Muscle layer of duodenum (tissue), 2 donors: ENCODE results near the gene DTX1.

ENCODE experiments used
- H3K27ac ChIP-seq: one replicate; pipeline ENCODE4 v1.7.0; 2013; ENCODE audit warnings: mild to moderate bottlenecking, low read length
- H3K27me3 ChIP-seq: one replicate; pipeline ENCODE4 v1.7.0; 2013; ENCODE audit warnings: low read depth, mild to moderate bottlenecking, control low read depth, low read length
- H3K36me3 ChIP-seq, 2 donors: one replicate each; pipeline ENCODE4 v1.7.0; 2013; ENCODE audit warnings: low read length in 2 of 2, control low read depth in 1 of 2, mild to moderate bottlenecking in 1 of 2; ENCODE audit not compliant: insufficient read depth in 2 of 2, control insufficient read depth in 1 of 2
- H3K4me1 ChIP-seq, 2 donors: one replicate each; pipeline ENCODE4 v1.7.0; 2013; ENCODE audit warnings: low read length in 2 of 2, mild to moderate bottlenecking in 2 of 2, control low read depth in 1 of 2, moderate library complexity in 1 of 2; ENCODE audit not compliant: insufficient read depth in 2 of 2, control insufficient read depth in 1 of 2
- H3K4me3 ChIP-seq, 2 donors: one replicate each; pipeline ENCODE4 v1.7.0; 2013; ENCODE audit warnings: low read length in 2 of 2, low read depth in 1 of 2, mild to moderate bottlenecking in 1 of 2
- H3K9me3 ChIP-seq, 2 donors: one replicate each; pipeline ENCODE4 v1.7.0; 2013; ENCODE audit warnings: low read length in 2 of 2, control low read depth in 1 of 2, mild to moderate bottlenecking in 1 of 2; ENCODE audit not compliant: control insufficient read depth in 1 of 2
- donor health status: healthy.

The DTX1 gene

DNA sequence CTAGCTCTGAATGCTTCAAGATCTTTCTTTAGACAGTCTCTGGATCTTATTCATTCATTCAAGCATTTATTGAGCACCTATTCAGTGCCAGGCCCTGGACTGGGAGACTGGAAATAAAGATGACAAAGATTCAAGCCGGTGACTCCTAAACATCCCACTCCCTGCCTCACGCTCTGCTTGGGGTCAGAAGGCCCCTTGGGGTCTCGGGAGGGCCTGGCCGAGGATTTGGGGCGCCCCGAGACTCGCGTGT lies 224 bp upstream of the DTX1 start:
- Histone ChIP-seq H3K4me3 (peak overlapping the region; percentile 11 to 65), H3K27ac (no peak overlapping the region), H3K36me3 (no peaks in the 10 kb centered on the region), H3K9me3 (no peaks in the 10 kb centered on the region), H3K27me3 (peaks cover 8% of the 10 kb centered on the region), H3K4me1 (peaks cover 0 to 10% of the 10 kb centered on the region in 2 donors)

DNA sequence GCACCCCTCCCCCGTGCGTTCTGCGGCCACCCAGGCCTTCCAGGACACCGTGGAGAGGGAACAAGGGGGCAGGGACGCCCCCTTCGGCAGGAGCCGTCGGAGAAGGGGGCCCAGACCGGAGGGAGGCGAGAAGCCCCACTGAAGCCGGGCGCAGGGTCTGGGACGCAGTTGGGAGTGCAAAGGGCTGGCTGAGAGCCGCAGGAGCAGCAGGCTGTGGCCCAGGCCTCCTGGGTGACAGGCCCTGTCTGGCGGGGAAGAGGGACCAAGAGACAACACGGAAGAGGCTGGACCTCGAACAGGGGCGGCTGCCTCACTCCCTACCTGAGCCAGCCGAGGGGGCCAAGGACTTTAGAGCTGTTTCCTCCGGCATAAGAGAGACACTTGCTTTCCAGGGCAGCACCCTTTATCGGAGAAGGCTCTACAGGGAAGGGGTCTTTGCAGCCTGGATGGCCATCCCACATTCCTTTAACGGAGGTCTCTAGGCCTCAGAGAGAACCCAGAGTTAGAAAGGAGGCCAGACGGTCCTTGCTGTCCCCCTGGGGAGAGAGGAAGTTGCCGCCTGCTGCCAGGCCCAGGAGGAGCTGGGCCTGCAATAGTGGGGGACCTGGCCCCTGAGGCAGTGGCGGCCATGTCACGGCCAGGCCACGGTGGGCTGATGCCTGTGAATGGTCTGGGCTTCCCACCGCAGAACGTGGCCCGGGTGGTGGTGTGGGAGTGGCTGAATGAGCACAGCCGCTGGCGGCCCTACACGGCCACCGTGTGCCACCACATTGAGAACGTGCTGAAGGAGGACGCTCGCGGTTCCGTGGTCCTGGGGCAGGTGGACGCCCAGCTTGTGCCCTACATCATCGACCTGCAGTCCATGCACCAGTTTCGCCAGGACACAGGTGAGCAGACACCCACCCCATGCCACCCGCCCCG lies 1.3 kb downstream of the DTX1 start:
- H3K27ac ChIP-seq: no peak overlapping the region
- H3K4me3 ChIP-seq: peak overlapping the region in 1 of 2 donors; percentile 65
- peaks cover 8% of the 10 kb centered on the region for H3K27me3 ChIP-seq
- H3K9me3 ChIP-seq: no peaks in the 10 kb centered on the region
- H3K36me3 ChIP-seq: no peaks in the 10 kb centered on the region
- H3K4me1 ChIP-seq: peaks cover 0 to 10% of the 10 kb centered on the region in 2 donors

DNA sequence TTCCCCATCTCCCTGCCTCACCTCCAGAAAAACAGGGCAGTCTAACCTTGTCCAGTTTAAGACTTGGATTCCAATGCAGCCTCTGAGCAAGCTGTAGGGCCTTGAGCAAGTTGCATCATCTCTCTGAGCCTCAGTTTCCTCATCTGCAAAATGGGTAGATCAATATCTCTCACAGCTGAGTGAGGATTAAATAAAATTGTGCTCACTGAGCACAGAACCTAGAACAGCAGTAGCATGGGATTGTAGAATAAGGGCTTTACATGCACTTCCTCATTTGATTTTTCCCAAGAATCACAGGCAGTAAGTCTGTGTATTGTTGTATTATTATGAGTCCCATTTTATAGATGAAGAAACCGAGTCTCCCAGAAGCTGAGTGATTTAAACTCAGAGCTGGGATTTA lies 2.0 kb downstream of the DTX1 start:
- Histone ChIP-seq H3K9me3 (no peaks in the 10 kb centered on the region), H3K4me1 (peaks cover 0 to 10% of the 10 kb centered on the region in 2 donors), H3K27ac (no peak overlapping the region), H3K27me3 (peaks cover 8% of the 10 kb centered on the region), H3K4me3 (no peak overlapping the region), H3K36me3 (no peaks in the 10 kb centered on the region)

DNA sequence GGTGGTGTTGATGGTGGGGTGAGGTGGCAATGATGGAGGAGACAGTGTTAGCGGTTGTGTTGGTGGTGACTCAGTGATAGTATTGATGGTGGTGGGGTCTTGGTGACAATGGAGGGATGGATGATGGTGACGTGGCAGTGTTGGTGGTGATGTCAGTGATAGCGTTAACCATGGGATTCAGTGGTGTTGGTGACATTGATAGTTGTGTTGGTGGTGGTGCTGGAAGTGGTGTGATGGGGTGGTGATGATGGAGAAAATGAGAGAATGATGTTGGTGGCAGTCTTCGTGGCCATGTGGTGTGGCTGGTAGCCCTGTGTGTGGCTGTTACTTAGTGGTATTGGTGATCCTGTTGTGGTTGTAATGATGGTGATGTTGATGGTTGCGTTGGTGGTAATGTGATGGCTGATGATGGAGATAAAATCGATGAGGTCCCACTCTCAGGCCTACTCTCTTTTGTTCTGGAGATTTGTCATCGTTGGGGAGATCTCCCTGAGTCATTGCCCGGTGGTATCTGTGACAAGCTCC lies 2.6 kb downstream of the DTX1 start:
- Histone ChIP-seq H3K4me3 (no peak overlapping the region), H3K4me1 (peaks cover 0 to 10% of the 10 kb centered on the region in 2 donors), H3K9me3 (no peaks in the 10 kb centered on the region), H3K27ac (no peak overlapping the region), H3K27me3 (peaks cover 8% of the 10 kb centered on the region), H3K36me3 (no peaks in the 10 kb centered on the region)

DNA sequence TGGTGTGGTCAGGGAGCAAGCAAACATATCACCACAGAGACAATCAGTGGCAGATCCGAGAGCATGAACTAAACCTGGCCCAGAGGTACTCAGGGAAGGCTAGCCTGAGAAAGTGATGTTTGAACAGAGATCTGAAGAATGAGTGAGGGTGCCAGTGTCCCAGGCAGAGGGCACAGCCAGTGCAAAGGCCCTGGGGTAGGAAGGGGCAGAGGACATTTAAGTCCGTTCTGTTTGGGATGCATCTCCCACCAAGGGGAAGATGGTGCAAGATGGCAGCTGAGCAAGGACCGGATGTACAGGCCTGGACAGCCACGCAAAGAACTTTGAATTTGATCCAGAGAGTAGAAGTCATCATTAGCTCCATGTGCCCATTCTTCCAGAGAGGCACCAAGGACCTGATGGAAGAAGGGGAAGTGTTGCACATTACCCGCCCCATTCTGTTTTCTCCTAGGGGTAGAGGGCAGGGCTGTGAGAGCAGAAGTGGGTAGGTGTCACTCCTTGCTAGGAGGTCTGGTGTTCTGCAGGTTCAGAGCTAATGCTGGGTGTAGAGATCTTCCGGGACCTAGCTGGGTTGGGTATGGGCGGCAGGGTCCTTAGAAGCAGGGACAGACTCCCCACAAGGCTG lies 3.9 kb downstream of the DTX1 start:
- H3K27ac ChIP-seq: no peak overlapping the region
- no peaks in the 10 kb centered on the region for H3K36me3 ChIP-seq
- H3K4me3 ChIP-seq: no peak overlapping the region
- peaks cover 8% of the 10 kb centered on the region for H3K27me3 ChIP-seq
- H3K4me1 ChIP-seq: peaks cover 0 to 10% of the 10 kb centered on the region in 2 donors
- no peaks in the 10 kb centered on the region for H3K9me3 ChIP-seq

DNA sequence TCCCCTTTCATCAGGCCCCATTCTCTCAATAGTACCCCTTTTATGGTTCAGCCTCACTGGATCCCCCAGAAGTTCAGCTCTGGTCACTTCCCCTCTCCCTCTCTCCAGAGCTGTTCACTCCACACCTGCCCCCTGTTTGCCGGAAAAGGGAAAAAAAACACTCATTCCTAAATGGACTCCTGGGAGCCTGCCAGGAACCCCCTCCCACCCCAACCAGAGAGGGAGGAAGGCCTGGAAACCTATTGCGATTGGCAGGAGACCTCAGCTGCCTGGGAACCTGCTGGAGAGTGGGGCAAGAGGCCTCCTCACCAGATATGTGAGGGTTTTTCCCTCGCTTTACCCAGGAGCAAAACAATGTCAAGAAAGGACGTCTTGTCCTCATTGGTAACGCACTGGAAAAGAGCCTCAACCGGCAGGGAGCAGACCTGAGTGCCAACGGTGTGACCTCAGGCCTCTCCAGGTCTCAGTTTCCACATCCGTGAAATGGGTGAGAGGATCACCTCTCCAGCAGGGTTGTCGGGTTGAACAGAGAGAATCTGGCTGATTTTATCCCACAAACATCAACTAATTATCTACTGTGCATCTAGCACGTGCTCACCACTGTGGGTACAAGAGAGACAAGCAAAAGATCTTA lies 4.6 kb downstream of the DTX1 start:
- peaks cover 0 to 10% of the 10 kb centered on the region in 2 donors for H3K4me1 ChIP-seq
- H3K9me3 ChIP-seq: no peaks in the 10 kb centered on the region
- H3K27me3 ChIP-seq: peaks cover 3% of the 10 kb centered on the region
- H3K36me3 ChIP-seq: no peaks in the 10 kb centered on the region
- no peak overlapping the region for H3K27ac ChIP-seq
- H3K4me3 ChIP-seq: no peak overlapping the region

DNA sequence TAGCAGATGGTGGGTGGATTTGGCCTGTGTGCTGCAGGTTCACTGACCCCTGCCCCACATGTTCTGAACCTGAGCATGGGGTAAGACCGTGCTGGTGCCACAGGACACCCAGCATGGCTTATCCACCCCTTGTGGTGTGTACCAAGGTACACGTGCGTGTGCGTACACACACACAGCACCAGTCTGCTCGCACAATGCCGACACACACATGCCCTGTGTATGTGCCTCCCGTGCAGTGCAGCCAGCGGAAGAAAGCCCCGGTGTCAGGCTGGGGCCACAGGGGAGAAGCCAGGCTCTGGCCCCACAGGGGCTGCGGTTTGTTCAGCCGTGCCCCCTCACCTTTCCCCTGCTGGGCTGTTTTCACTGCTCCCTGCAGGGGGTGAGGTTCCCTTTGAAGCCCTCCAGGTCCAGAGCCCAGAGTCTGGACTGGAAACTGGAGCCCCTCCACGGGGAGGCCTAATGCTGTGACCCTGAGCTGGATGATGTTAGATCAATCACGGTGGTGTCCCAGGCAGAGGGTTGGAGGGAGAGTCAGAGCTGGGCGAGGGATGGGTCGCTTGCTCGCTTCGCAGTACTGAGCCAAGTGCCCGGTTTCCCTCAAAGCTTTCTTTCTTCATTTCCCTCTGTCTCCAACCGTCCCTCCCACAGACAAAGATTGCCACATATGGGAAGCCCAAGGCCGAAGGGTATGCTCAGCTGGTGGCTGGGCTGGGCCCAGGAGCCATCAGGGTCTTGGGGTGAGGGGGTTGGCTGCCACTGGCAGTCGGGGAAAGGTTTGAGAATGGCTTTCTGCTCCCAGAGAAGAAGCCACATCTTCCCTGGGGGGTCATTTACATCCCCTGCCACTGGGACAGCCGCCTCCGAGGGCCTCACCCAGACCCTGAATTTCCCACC lies 6.2 kb downstream of the DTX1 start:
- no peak overlapping the region for H3K4me3 ChIP-seq
- no peak overlapping the region for H3K27ac ChIP-seq
- H3K4me1 ChIP-seq: no peaks in the 10 kb centered on the region
- no peaks in the 10 kb centered on the region for H3K9me3 ChIP-seq
- no peaks in the 10 kb centered on the region for H3K27me3 ChIP-seq
- no peaks in the 10 kb centered on the region for H3K36me3 ChIP-seq

DNA sequence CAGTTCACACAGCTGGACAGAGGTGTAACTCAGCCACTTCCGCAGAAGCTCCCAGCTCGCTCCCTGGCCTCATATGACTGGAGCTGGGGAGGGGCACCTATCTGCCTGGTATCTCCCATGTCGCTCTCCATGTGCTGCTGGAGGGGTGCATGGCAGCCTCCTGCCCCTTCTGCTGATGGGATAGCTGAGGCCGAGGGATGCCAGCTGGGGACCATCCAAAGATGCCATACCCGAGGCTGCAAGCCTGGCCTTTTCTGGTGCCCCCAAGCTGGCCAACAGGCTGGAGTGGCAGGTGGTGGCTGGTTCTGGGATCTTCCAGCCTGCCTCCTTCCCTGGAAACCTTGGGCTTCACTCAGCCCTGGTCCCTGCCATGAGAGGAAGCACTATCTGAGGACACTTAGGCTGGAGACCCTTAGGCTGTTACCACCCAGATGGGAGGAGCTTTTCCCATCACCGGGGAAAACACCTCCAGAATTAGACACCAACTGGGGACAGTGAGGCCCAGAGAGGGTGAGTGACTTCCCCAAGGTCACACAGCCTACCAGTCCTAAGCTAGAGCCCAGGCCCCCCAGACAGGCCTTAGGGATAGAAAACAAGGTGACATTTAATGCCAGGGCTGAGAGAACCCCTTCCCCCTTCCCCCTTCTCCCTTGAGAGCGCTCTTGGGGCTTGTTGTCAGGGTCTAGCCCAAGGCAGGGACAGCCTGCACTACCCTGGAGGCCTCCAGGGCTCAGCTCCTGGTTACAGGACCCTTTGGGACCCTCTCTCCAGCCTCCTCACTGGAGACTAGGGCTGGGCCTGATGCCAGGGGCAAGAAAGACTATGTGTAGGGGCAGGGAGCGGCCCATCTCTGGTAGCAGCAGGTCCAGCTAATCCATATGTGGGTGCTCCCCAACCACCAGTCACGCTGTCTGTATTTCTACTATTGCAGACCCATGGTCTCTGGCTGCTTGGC lies 7.1 kb downstream of the DTX1 start:
- H3K4me3 ChIP-seq: no peak overlapping the region
- no peaks in the 10 kb centered on the region for H3K4me1 ChIP-seq
- H3K36me3 ChIP-seq: no peaks in the 10 kb centered on the region
- H3K27ac ChIP-seq: no peak overlapping the region
- H3K27me3 ChIP-seq: no peaks in the 10 kb centered on the region
- no peaks in the 10 kb centered on the region for H3K9me3 ChIP-seq

DNA sequence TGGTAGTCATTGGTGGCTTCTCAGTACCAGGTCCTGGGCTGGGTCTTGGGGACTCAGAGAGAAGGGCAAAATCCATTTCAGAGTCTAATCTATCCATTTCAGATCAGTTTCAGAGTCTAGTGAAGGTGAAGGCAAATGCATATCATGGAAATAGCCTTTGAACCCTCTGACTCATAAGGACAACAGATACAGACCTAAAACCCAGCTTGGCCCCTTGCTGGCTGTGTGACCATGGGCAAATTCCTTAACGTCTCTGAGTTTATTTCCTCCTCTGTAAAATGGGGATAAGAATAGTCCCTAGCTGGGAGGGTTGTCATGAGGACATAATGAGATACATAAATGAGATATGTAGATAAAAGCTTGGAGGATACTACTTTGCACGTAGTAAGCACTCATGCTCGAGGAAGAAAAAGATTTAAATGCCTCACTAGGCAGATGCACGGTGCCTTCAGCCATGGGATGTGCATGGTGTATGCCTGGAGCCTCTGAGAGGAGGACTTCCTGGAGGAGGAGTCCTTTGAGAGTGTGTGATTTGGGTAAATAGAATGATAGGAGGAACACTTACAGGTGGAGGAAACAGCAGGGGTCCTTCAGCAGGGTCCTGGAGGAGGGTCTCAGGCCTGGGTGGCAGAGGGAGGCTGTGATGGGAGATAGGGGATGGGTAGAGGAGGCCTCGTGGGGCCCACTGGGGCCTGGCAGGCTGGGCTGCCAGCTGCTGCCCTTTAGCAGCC lies 8.0 kb downstream of the DTX1 start:
- Histone ChIP-seq H3K27ac (no peak overlapping the region), H3K27me3 (no peaks in the 10 kb centered on the region), H3K4me3 (no peak overlapping the region)

More for the DNA sequence above, 8.0 kb downstream of the DTX1 start:
- Histone ChIP-seq H3K36me3 (no peaks in the 10 kb centered on the region), H3K4me1 (no peaks in the 10 kb centered on the region), H3K9me3 (no peaks in the 10 kb centered on the region)
